Measurements from ENCODE around the gene CDH4. TPM values are rescaled to one million over a fixed set of nuclear protein-coding genes. Genes with fewer than 3 reads are reported as not detected.

CDH4 gene
- total RNA-seq, 1 donor from 2014 or later, result 3.2 TPM

DNA sequence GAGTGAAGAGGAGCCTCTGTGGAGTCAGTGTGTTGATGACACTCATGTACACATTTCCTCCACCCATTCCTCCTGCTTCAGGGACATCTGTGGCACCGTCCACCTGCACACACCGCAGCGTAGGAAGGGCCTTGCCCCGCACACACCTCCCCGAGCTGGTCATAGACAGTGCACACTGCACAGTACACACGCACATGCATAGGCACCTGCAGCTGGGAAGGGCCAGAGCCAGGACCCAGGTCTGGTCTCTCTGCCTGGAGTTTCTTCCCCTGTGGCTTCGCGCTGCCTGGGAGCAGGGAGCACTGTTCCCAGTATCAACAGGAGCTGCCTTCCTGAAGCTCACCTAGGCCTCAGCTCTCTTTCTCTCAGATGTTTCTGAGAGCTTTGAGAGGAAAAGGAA, 473.1 kb downstream of the CDH4 start:
- no peaks in the 10 kb centered on the region for H3K9me3 Mint-ChIP-seq (ENCODE audit: unreplicated experiment)
- H3K36me3 ChIP-seq (ENCODE audit: insufficient read depth, low read length), result no peaks in the 10 kb centered on the region
- peaks cover 13% of the 10 kb centered on the region for H3K4me1 Mint-ChIP-seq (ENCODE audit: low read depth, unreplicated experiment)
- H3K9ac ChIP-seq (ENCODE audit: low read length), result no peak overlapping the region
- peaks cover 4% of the 10 kb centered on the region for H3K9me3 ChIP-seq (ENCODE audit: insufficient read depth, low read depth, low read length)
- H2AFZ ChIP-seq (ENCODE audit: low read depth, low read length), result no peak overlapping the region
- no peak overlapping the region for H3K4me3 ChIP-seq (ENCODE audit: insufficient read depth, low read depth, low read length)
- DNase-seq (ENCODE audit: low read depth) (no peak), FAIRE-seq (no peak)
- H3K4me3 Mint-ChIP-seq (ENCODE audit: unreplicated experiment), result no peak overlapping the region
- TF ChIP-seq, protein P1, sequence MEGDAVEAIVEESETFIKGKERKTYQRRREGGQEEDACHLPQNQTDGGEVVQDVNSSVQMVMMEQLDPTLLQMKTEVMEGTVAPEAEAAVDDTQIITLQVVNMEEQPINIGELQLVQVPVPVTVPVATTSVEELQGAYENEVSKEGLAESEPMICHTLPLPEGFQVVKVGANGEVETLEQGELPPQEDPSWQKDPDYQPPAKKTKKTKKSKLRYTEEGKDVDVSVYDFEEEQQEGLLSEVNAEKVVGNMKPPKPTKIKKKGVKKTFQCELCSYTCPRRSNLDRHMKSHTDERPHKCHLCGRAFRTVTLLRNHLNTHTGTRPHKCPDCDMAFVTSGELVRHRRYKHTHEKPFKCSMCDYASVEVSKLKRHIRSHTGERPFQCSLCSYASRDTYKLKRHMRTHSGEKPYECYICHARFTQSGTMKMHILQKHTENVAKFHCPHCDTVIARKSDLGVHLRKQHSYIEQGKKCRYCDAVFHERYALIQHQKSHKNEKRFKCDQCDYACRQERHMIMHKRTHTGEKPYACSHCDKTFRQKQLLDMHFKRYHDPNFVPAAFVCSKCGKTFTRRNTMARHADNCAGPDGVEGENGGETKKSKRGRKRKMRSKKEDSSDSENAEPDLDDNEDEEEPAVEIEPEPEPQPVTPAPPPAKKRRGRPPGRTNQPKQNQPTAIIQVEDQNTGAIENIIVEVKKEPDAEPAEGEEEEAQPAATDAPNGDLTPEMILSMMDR (IDR thresholded peaks at IDR 0.05; ENCODE audit: insufficient read depth, low read depth, low read length), result no peak
- no peak for TF ChIP-seq EZH2 (IDR thresholded peaks at IDR 0.05; ENCODE audit: insufficient read depth, low read length)
- H3K4me1 ChIP-seq (ENCODE audit: insufficient read depth, low read length), result peaks cover 5% of the 10 kb centered on the region
- H3K36me3 Mint-ChIP-seq (ENCODE audit: low read depth, unreplicated experiment), result no peaks in the 10 kb centered on the region
- peaks cover 13% of the 10 kb centered on the region for H3K27me3 Mint-ChIP-seq (ENCODE audit: low read depth, unreplicated experiment)
- H3K27me3 ChIP-seq (ENCODE audit: insufficient read depth, low read length), result no peaks in the 10 kb centered on the region
- H3K27ac Mint-ChIP-seq (ENCODE audit: unreplicated experiment), result no peak overlapping the region
- H3K27ac ChIP-seq (ENCODE audit: low read depth, low read length), result no peak overlapping the region
- no peak overlapping the region for H3K4me2 ChIP-seq (ENCODE audit: low read length)
- H4K20me1 ChIP-seq (ENCODE audit: insufficient read depth, low read length), result peaks cover 8% of the 10 kb centered on the region
- H3K79me2 ChIP-seq (ENCODE audit: insufficient read depth, low read length), result no peaks in the 10 kb centered on the region

DNA sequence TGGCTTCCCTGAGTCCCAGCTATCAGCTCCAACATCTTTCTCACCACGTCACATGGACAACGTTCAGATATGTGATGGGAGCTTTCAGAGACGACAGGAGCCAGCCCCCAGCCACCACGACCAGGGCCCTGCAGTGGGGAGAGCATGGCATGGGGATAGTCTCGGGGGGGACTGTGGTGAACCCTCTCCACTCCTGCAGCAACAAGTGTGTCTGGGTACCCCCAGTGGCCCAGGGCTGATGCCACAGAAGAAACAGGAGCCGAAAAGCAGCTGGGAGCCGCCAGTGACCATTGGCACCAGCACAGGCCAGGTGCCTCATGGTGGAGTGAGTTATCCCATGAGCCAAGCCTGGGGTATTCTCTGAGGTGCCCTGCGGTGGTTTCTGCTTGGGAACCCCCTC, 473.9 kb downstream of the CDH4 start:
- Histone ChIP-seq H3K36me3 (ENCODE audit: insufficient read depth, low read length) (no peaks in the 10 kb centered on the region), H3K4me2 (ENCODE audit: low read length) (no peak overlapping the region), H3K79me2 (ENCODE audit: insufficient read depth, low read length) (no peaks in the 10 kb centered on the region), H4K20me1 (ENCODE audit: insufficient read depth, low read length) (peaks cover 5% of the 10 kb centered on the region), H3K9ac (ENCODE audit: low read length) (no peak overlapping the region), H2AFZ (ENCODE audit: low read depth, low read length) (no peak overlapping the region), H3K4me3 (ENCODE audit: insufficient read depth, low read depth, low read length) (no peak overlapping the region), H3K27me3 (ENCODE audit: insufficient read depth, low read length) (no peaks in the 10 kb centered on the region), H3K27ac (ENCODE audit: low read depth, low read length) (no peak overlapping the region), H3K4me1 (ENCODE audit: insufficient read depth, low read length) (peaks cover 5% of the 10 kb centered on the region), H3K9me3 (ENCODE audit: insufficient read depth, low read depth, low read length) (peaks cover 4% of the 10 kb centered on the region)
- DNase-seq (ENCODE audit: low read depth) (no peak), FAIRE-seq (no peak)
- H3K27me3 Mint-ChIP-seq (ENCODE audit: low read depth, unreplicated experiment), result peaks cover 7% of the 10 kb centered on the region
- no peaks in the 10 kb centered on the region for H3K9me3 Mint-ChIP-seq (ENCODE audit: unreplicated experiment)
- H3K27ac Mint-ChIP-seq (ENCODE audit: unreplicated experiment), result no peak overlapping the region
- no peaks in the 10 kb centered on the region for H3K36me3 Mint-ChIP-seq (ENCODE audit: low read depth, unreplicated experiment)
- H3K4me1 Mint-ChIP-seq (ENCODE audit: low read depth, unreplicated experiment), result peaks cover 15% of the 10 kb centered on the region
- no peak for TF ChIP-seq EZH2 (IDR thresholded peaks at IDR 0.05; ENCODE audit: insufficient read depth, low read length)
- TF ChIP-seq, protein P1 (IDR thresholded peaks at IDR 0.05; ENCODE audit: insufficient read depth, low read depth, low read length), result no peak
- no peak overlapping the region for H3K4me3 Mint-ChIP-seq (ENCODE audit: unreplicated experiment)

DNA sequence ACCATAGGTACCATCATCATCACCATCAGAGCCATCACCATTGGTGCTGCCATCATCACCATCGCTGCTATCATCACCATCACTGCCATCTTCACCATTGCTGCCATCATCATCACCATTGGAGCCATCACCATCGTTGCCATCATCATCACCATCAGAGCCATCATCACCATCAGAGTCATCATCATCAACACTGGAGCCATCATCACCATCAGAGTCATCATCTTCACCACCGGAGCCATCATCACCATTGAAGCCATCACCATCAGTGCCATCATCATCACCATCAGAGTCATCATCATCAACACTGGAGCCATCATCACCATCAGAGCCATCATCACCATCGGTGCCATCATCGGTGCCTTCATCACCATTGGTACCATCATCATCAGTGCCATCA, 474.9 kb downstream of the CDH4 start:
- Mint-ChIP-seq H3K9me3 (ENCODE audit: unreplicated experiment) (no peaks in the 10 kb centered on the region), H3K4me3 (ENCODE audit: unreplicated experiment) (no peak overlapping the region), H3K27me3 (ENCODE audit: low read depth, unreplicated experiment) (peaks cover 5% of the 10 kb centered on the region), H3K4me1 (ENCODE audit: low read depth, unreplicated experiment) (peaks cover 18% of the 10 kb centered on the region), H3K27ac (ENCODE audit: unreplicated experiment) (no peak overlapping the region), H3K36me3 (ENCODE audit: low read depth, unreplicated experiment) (no peaks in the 10 kb centered on the region)
- H2AFZ ChIP-seq (ENCODE audit: low read depth, low read length), result no peak overlapping the region
- no peaks in the 10 kb centered on the region for H3K36me3 ChIP-seq (ENCODE audit: insufficient read depth, low read length)
- H3K9ac ChIP-seq (ENCODE audit: low read length), result no peak overlapping the region
- H3K79me2 ChIP-seq (ENCODE audit: insufficient read depth, low read length), result no peaks in the 10 kb centered on the region
- no peak overlapping the region for H3K4me3 ChIP-seq (ENCODE audit: insufficient read depth, low read depth, low read length)
- no peak overlapping the region for H3K27ac ChIP-seq (ENCODE audit: low read depth, low read length)
- TF ChIP-seq, protein P1 (IDR thresholded peaks at IDR 0.05; ENCODE audit: insufficient read depth, low read depth, low read length), result no peak
- no peak for TF ChIP-seq EZH2 (IDR thresholded peaks at IDR 0.05; ENCODE audit: insufficient read depth, low read length)
- H3K9me3 ChIP-seq (ENCODE audit: insufficient read depth, low read depth, low read length), result peaks cover 4% of the 10 kb centered on the region
- FAIRE-seq (no peak), DNase-seq (ENCODE audit: low read depth) (no peak)
- no peaks in the 10 kb centered on the region for H3K27me3 ChIP-seq (ENCODE audit: insufficient read depth, low read length)
- H3K4me2 ChIP-seq (ENCODE audit: low read length), result no peak overlapping the region
- peaks cover 5% of the 10 kb centered on the region for H4K20me1 ChIP-seq (ENCODE audit: insufficient read depth, low read length)
- peaks cover 5% of the 10 kb centered on the region for H3K4me1 ChIP-seq (ENCODE audit: insufficient read depth, low read length)

Data from astrocyte (in vitro differentiated cells and primary cell).